Measurements from ENCODE around the gene LARGE2. TPM values are rescaled to one million over a fixed set of nuclear protein-coding genes. Genes with fewer than 3 reads are reported as not detected.

LARGE2 gene
- total and polyA plus RNA-seq, 9 of the 15 experiments (the other 6 are each of a cell fraction or from before 2014, with no cell fraction given): 0.56 to 14.1 (median 6.6) TPM

GRCh38 chr11:45899448-45900174 lies 22.8 kb upstream of the LARGE2 start (continued):
- TF ChIP-seq BCLAF1 (IDR thresholded peaks at IDR 0.05; ENCODE audit: borderline replicate concordance in 1 of 2, control insufficient read depth in 1 of 2, low read depth in 2 of 2, low read length in 1 of 2) (peak in 1 of 2 experiments; percentile 88; a peak in 2 of 4 replicates), EHMT2 (IDR thresholded peaks at IDR 0.05) (peak; percentile 94), ATF3 (IDR thresholded peaks at IDR 0.05) (peak; percentile 99), ATF3 (CRISPR knock-in tag; conservative IDR thresholded peaks at IDR 0.05) (peak; percentile 92), ZNF609 (CRISPR knock-in tag; IDR thresholded peaks at IDR 0.05; ENCODE audit: borderline replicate concordance) (no peak), MIER1 (IDR thresholded peaks at IDR 0.05; ENCODE audit: low read depth) (peak; percentile 89), FIP1L1 (IDR thresholded peaks at IDR 0.05; ENCODE audit: low read depth, low read length, poor library complexity, severe bottlenecking) (peak; percentile 55), ZBTB43 (CRISPR knock-in tag; IDR thresholded peaks at IDR 0.05) (0 out of 2 replicates have a peak, but pooled peaks have one; percentile 51), SMARCA4 (IDR thresholded peaks at IDR 0.05) (no peak), MYC (IDR thresholded peaks at IDR 0.05; ENCODE audit: low read depth, low read length) (no peak), MYC (CRISPR knock-in tag; IDR thresholded peaks at IDR 0.05; ENCODE audit: borderline replicate concordance, low read depth) (no peak), SOX6 (IDR thresholded peaks at IDR 0.05) (no peak), BHLHE40 (IDR thresholded peaks at IDR 0.05; ENCODE audit: low read length) (peak; percentile 90), JUN (IDR thresholded peaks at IDR 0.05; ENCODE audit: borderline replicate concordance, low read depth, low read length) (peak; percentile 94), JUN (CRISPR knock-in tag; IDR thresholded peaks at IDR 0.05; ENCODE audit: borderline replicate concordance) (peak; percentile 89; the same call in 1 of the 2 replicates), TCF7L2 (IDR thresholded peaks at IDR 0.05; ENCODE audit: low read depth, low read length) (peak; percentile 92), ETV1 (tag; conservative IDR thresholded peaks at IDR 0.05; ENCODE audit: low read depth) (no peak), ZNF134 (CRISPR knock-in tag; conservative IDR thresholded peaks at IDR 0.05) (peak; percentile 73)

Data from K562 (cell line).